GM19035 (cell line): ENCODE measurements around the gene SPHKAP.
A peak's percentile ranks its signal among the peaks of the same experiment; 100 is the strongest.
"Not testable (repeated sequence)": the region's sequence is repeated elsewhere in the genome, so short reads cannot be mapped to it uniquely, and the experiment has no call there.

Source experiments
- ATAC-seq: cut with Tn5 transposase; IDR thresholded peaks from one replicate; pipeline ENCODE4 v1.9.1; 2021; ENCODE audit not compliant: unreplicated experiment

Gene SPHKAP

GRCh38 chr2:228037915-228038314, 143.6 kb downstream of the SPHKAP start:
- no peak for ATAC-seq

- no peak for ATAC-seq
These were observed 157.9 kb downstream of the SPHKAP start for GRCh38 chr2:228023619-228024018.

GRCh38 chr2:228018311-228018710, 163.2 kb downstream of the SPHKAP start:
- ATAC-seq = no peak

GRCh38 chr2:228017784-228018183, 163.7 kb downstream of the SPHKAP start:
- no peak for ATAC-seq

- ATAC-seq = no peak
These were observed 165.1 kb downstream of the SPHKAP start for GRCh38 chr2:228016402-228016801.

GRCh38 chr2:228015741-228016140, 165.7 kb downstream of the SPHKAP start:
- ATAC-seq = no peak

GRCh38 chr2:227996366-227996765, 185.1 kb downstream of the SPHKAP start:
- no peak for ATAC-seq

GRCh38 chr2:227990937-227991336, 190.6 kb downstream of the SPHKAP start:
- no peak for ATAC-seq

GRCh38 chr2:227973241-227973640, 208.2 kb downstream of the SPHKAP start:
- no peak for ATAC-seq

GRCh38 chr2:227971619-227972230, 209.8 kb downstream of the SPHKAP start:
- ATAC-seq = no peak

- ATAC-seq = no peak
These were observed 221.2 kb downstream of the SPHKAP start for GRCh38 chr2:227960317-227960716.

- no peak for ATAC-seq
These were observed 238.5 kb downstream of the SPHKAP start for GRCh38 chr2:227942965-227943364.

GRCh38 chr2:227942021-227942420, 239.5 kb downstream of the SPHKAP start:
- peak; percentile 51 for ATAC-seq

GRCh38 chr2:227939271-227940027, 242.0 kb downstream of the SPHKAP start:
- ATAC-seq = peak; percentile 72

- ATAC-seq = not testable (repeated sequence)
These were observed 245.2 kb downstream of the SPHKAP start for GRCh38 chr2:227936249-227936648.

GRCh38 chr2:227933884-227934283, 247.6 kb downstream of the SPHKAP start:
- no peak for ATAC-seq

- no peak for ATAC-seq
These were observed 249.1 kb downstream of the SPHKAP start for GRCh38 chr2:227932403-227932802.

GRCh38 chr2:227932001-227932400, 249.5 kb downstream of the SPHKAP start:
- ATAC-seq = no peak
